Brain microvascular endothelial cell (primary cell): ENCODE results near the gene CLMN.
A peak's percentile ranks its signal among the peaks of the same experiment; 100 is the strongest.

Experiments
- DNase-seq: peaks from one replicate; pipeline ENCODE4 v3.0.0-alpha.2; 2020
- H3K27ac ChIP-seq: fragments of 250-450 bp; sonication (Bioruptor Pico); 2 replicates; pipeline ENCODE4 v1.5.1; 2020; ENCODE audit warnings: mild to moderate bottlenecking, moderate library complexity
- H3K27me3 ChIP-seq: fragments of 250-450 bp; sonication (Bioruptor Pico); replicated peaks from 2 replicates; pipeline ENCODE4 v1.5.1; 2020; ENCODE audit warnings: mild to moderate bottlenecking
- H3K36me3 ChIP-seq: fragments of 250-450 bp; sonication (Bioruptor Pico); replicated peaks from 2 replicates; pipeline ENCODE4 v1.5.1; 2020; ENCODE audit warnings: mild to moderate bottlenecking
- H3K4me3 ChIP-seq: 2 replicates; pipeline ENCODE4 v1.5.1; 2011; ENCODE audit warnings: low read depth, mild to moderate bottlenecking, control low read depth, low read length, moderate library complexity
- in situ Hi-C: cut with HindIII; loops from 2 replicates; pipeline ENCODE4 v1.10.0; 2017; ENCODE audit warnings: low sequenced_read_pairs, low pct_ligation_motif_present
- TF ChIP-seq, protein P1 (sequence below): IDR thresholded peaks from 2 replicates; pipeline ENCODE4 v1.5.1; 2011; ENCODE audit warnings: low read depth, mild to moderate bottlenecking, moderate library complexity, low read length, control low read depth, inconsistent platforms; ENCODE audit errors: missing control alignments

Gene CLMN

DNA sequence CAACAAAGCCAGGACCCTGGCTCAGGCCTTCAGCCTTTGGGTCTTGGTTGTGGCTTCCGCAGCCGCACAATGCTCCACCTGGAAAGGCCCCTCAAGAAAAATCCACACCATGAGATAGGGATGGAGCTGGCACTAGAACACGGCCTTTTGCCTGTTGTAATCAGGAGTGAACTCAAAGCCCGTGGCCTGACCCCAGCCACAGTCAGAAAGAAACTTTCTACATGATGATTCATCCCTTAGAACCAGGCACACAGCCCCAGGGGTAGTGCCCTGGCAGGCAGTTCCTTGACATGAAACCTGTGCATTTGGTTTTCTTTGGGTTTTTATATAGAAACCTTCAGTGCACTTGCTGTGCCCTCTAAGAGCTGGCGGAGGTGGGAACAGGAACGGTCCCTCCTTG is 5.1 kb downstream of the CLMN start:
- Histone ChIP-seq H3K27ac (no peak overlapping the region), H3K36me3 (no peaks in the 10 kb centered on the region), H3K27me3 (no peaks in the 10 kb centered on the region), H3K4me3 (no peak overlapping the region)
- in situ Hi-C loops: no loop called here
- TF ChIP-seq, protein P1, sequence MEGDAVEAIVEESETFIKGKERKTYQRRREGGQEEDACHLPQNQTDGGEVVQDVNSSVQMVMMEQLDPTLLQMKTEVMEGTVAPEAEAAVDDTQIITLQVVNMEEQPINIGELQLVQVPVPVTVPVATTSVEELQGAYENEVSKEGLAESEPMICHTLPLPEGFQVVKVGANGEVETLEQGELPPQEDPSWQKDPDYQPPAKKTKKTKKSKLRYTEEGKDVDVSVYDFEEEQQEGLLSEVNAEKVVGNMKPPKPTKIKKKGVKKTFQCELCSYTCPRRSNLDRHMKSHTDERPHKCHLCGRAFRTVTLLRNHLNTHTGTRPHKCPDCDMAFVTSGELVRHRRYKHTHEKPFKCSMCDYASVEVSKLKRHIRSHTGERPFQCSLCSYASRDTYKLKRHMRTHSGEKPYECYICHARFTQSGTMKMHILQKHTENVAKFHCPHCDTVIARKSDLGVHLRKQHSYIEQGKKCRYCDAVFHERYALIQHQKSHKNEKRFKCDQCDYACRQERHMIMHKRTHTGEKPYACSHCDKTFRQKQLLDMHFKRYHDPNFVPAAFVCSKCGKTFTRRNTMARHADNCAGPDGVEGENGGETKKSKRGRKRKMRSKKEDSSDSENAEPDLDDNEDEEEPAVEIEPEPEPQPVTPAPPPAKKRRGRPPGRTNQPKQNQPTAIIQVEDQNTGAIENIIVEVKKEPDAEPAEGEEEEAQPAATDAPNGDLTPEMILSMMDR: no peak
- no peak for DNase-seq

DNA sequence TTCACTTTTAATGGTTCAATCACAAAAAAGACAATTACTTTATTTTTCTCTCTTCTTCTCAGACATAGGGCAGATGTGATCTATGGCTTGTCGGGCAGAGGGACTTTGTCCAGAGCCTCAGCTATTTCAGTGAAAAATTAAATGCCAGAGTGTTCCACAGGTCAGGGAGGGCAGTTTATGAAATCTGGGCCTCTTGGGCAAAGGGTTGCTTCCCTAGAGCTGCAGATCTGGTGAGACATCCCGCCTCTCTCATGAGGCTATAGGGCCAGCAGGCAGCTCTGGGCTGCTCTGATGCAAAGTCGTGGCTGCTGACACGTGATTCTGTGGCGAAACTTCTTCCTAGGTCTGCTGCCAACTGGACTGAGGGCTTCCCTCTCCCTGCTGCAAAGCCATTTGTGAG is 6.0 kb downstream of the CLMN start:
- Histone ChIP-seq H3K27ac (no peak overlapping the region), H3K4me3 (no peak overlapping the region), H3K36me3 (no peaks in the 10 kb centered on the region), H3K27me3 (no peaks in the 10 kb centered on the region)
- TF ChIP-seq, protein P1: no peak
- in situ Hi-C loops: no loop called here
- DNase-seq: peak; percentile 56

DNA sequence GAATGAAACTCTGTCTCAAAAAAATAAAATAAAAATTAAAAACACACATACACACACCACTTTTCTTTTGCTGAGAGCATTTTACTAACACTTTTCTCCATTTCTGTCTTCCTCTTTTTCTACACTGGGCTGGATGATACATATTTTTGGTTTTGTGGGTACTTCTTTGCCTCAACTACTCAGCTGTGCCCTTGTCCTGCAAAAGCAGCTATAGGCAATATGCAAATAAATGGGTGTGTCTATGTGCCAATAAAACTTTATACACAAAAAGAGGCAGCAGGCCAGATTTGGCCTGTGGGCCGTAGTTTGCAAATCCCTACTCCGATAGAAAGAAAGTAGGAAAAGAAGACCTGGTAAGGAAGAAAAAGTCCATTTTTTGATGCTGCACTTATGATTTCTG is 6.5 kb downstream of the CLMN start:
- Histone ChIP-seq H3K27ac (no peak overlapping the region), H3K36me3 (no peaks in the 10 kb centered on the region), H3K27me3 (no peaks in the 10 kb centered on the region), H3K4me3 (no peak overlapping the region)
- in situ Hi-C loops: no loop called here
- no peak for DNase-seq
- TF ChIP-seq, protein P1: no peak

DNA sequence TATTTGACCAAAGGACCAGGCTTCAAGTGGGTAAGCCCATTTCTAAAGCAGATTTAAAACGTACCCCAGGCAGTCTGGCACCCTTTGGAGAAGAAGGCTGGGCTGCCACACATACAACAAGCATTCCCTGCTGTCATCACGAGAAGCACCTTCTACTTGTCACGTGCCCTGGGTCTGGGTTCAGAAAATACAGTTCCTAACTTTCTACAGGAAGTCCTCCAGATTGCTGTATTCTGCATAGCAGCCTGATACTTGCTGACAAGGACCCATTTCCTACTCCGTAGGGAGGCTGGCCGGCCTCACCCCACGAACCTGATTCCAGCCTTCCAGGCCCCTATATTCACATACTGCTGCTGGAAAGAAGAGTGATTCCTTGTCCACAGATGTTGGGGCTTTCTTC is 7.4 kb downstream of the CLMN start:
- Histone ChIP-seq H3K27me3 (no peaks in the 10 kb centered on the region), H3K4me3 (no peak overlapping the region), H3K36me3 (no peaks in the 10 kb centered on the region), H3K27ac (no peak overlapping the region)
- TF ChIP-seq, protein P1: no peak
- in situ Hi-C loops: no loop called here
- no peak for DNase-seq

DNA sequence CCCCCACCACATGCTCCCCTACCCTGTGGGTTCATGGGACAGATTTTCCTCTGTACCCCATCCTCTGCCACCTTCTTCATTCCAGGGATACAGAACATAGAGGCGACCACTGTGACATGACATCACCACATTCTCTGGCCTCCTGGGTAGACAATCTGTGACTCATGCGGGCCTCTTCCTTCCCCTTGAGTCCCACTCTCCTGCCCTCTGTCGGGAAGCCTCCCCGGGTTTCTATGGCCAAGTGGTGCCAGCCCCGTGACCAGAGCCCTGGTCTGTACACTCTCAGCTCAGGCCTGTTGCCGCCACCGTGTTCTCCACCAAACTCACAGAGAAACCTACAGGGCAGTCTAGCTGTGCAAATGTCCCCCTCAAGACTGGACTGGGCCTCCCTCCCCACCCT is 8.0 kb downstream of the CLMN start:
- peak; percentile 36 for DNase-seq
- no peaks in the 10 kb centered on the region for H3K27me3 ChIP-seq
- in situ Hi-C loops: no loop called here
- TF ChIP-seq, protein P1: peak; percentile 47
- H3K4me3 ChIP-seq: no peak overlapping the region
- no peak overlapping the region for H3K27ac ChIP-seq
- no peaks in the 10 kb centered on the region for H3K36me3 ChIP-seq

DNA sequence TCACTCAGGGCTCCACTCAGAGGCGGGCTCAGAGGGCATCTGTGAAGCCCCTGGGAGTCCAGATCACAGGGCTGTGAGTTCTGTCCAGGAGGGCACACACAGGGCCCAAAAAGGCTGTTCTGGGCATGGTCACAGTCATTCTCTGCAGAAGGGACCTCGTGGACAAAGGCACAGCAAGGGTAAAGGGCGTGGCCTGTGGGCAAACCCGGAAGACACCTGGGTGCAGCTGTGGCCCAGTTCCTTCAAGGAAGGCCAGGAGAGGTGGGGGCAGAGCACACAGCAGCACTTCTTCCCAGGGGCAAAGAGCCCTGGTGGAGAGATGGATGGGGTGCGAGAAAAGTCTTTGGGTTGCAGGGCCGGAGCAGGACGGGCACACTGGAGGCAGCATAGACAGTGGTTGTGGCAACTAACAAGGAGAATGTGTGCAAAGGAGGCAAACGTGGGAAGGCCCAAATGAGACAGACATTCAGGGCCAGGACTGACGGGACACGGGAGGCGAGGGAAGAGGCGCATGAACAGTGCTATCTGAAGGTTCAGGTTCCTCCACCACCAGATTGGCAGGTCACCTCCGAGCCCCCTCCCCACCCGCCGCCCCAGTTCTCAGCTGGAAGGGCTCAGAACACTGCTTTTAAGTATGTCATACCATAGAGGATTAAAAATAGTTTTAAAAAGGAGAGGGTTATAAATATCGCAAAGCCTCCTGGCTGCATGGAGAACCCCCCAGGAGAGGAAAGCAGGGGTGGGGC is 8.9 kb downstream of the CLMN start:
- H3K27me3 ChIP-seq: no peaks in the 10 kb centered on the region
- in situ Hi-C loops: no loop called here
- no peak overlapping the region for H3K4me3 ChIP-seq

More for the DNA sequence above, 8.9 kb downstream of the CLMN start:
- TF ChIP-seq, protein P1: no peak
- Histone ChIP-seq H3K36me3 (no peaks in the 10 kb centered on the region), H3K27ac (no peak overlapping the region)
- DNase-seq: no peak
